Suprapubic skin (tissue), 3 donors: ENCODE measurements around the gene DCAF10.

ENCODE experiments used
- POLR2AphosphoS5 ChIP-seq, 3 donors: sonication (generic); formaldehyde crosslinking; IDR thresholded peaks; one replicate each; pipeline ENCODE4 v1.6.1; 2017; ENCODE audit warnings: antibody characterized with exemption in 3 of 3
- TF ChIP-seq, protein P1 (sequence below), 2 donors: fragments of 200-600 bp in 1 of 2; fragments of 450-650 bp in 1 of 2; sonication (generic) in 1 of 2; IDR thresholded peaks; one replicate each; pipeline ENCODE4 v1.5.1; 2016 to 2019; ENCODE audit warnings: antibody characterized with exemption in 2 of 2, mild to moderate bottlenecking in 1 of 2, moderate library complexity in 1 of 2

DNA sequence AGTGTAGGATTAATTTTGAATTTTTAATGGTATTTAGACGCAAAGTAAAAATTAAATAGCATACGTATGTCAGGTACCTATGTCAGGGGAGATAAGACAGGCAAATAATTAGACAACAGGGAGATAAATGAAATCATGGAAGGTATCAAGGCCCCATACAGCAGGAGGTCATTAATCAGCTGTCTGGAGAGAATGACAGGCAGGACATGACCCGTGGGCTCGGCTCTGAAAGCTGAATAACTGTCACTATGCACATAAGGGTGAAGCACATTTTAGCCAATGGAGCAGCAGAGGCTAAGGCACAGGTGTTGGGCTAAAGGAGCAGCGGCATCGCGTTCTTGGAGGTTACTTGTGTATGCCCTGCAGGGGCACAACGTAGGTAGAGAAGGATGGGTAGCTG is 91.5 kb downstream of the DCAF10 start:
- TF ChIP-seq POLR2AphosphoS5 (IDR thresholded peaks at IDR 0.05): no peak
- TF ChIP-seq, protein P1, sequence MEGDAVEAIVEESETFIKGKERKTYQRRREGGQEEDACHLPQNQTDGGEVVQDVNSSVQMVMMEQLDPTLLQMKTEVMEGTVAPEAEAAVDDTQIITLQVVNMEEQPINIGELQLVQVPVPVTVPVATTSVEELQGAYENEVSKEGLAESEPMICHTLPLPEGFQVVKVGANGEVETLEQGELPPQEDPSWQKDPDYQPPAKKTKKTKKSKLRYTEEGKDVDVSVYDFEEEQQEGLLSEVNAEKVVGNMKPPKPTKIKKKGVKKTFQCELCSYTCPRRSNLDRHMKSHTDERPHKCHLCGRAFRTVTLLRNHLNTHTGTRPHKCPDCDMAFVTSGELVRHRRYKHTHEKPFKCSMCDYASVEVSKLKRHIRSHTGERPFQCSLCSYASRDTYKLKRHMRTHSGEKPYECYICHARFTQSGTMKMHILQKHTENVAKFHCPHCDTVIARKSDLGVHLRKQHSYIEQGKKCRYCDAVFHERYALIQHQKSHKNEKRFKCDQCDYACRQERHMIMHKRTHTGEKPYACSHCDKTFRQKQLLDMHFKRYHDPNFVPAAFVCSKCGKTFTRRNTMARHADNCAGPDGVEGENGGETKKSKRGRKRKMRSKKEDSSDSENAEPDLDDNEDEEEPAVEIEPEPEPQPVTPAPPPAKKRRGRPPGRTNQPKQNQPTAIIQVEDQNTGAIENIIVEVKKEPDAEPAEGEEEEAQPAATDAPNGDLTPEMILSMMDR (IDR thresholded peaks at IDR 0.05): no peak
